Motor neuron (in vitro differentiated cells): ENCODE results near the gene ITGA11. TPM values are rescaled to one million over a fixed set of nuclear protein-coding genes. Genes with fewer than 3 reads are reported as not detected.

Source experiments
- ATAC-seq, 8 experiments: fragments of 200-7000 bp; cut with Tn5 transposase; replicated peaks in 6 of 8; 2 replicates each; pipeline ENCODE4 v1.8.0; 2021; ENCODE audit warnings: mild to moderate bottlenecking in 8 of 8, moderate library complexity in 8 of 8
- H3K27ac ChIP-seq, 2 donors: fragments of 250-450 bp; sonication (Bioruptor Pico); 2 replicates each; pipeline ENCODE4 v1.9.0; 2021; ENCODE audit warnings: antibody characterized with exemption in 2 of 2, mild to moderate bottlenecking in 2 of 2, moderate library complexity in 1 of 2
- H3K4me1 ChIP-seq, 2 donors: fragments of 250-450 bp; sonication (Bioruptor Pico); replicated peaks in 1 of 2; 2 replicates each; pipeline ENCODE4 v1.6.1; 2021; ENCODE audit warnings: antibody characterized with exemption in 2 of 2, mild to moderate bottlenecking in 2 of 2, moderate library complexity in 1 of 2
- H3K4me3 ChIP-seq, 5 donors: fragments of 250-450 bp; sonication (Bioruptor Pico); 2 replicates each; pipeline ENCODE4 v1.9.0; 2021; ENCODE audit warnings: antibody characterized with exemption in 5 of 5, mild to moderate bottlenecking in 5 of 5, moderate library complexity in 4 of 5
- WGBS, 10 experiments: fragments of 450-650 bp; shearing (Covaris generic); methylation state at CpG; one replicate each; pipeline ENCODE4 v1.0.0; 2022; 5-methylcytosine and 5-hydroxymethylcytosine counted together
- in situ Hi-C, 9 experiments: fragments of 400-800 bp; cut with MboI; loops; one replicate each; pipeline ENCODE4 v1.15.0; 2021; ENCODE audit warnings: low sequenced_read_pairs in 9 of 9, low pct_unique_long_range_greater_than_20kb in 2 of 9; ENCODE audit not compliant: unreplicated experiment in 9 of 9
- total RNA-seq, 8 experiments: library from RNA; unstranded; fragments of 300-600 nt; gene quantifications; 2 replicates each; pipeline versions ENCODE4 v1.2.3 to v1.2.4, GENCODE V29; 2022

ITGA11 gene
- total RNA-seq, 8 experiments from 2014 or later, result 0.27 to 35.0 (median 0.78) TPM

DNA sequence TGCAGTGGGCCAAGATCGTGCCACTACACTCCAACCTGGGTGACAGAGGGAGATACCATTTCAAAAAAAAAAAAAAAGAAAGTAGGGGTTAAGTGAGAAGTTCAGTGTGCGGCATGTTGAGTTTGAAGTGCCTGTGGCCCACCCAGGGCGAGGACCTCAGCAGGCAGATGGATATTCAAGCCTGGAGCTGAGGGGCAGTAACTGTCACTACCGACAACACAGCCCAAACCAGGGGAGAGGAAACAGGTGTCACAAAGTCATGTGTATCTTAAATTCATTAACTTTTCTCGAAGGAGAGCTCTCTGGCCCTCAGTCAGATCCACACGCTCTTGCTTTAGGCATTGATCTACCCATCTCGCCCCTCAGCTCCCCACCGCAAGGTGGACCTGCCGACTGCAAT, 109.2 kb downstream of the ITGA11 start:
- WGBS, 10 experiments, result 26 to 100% (median 79%) methylated on average over 1 to 6 of the region's 9 CpGs; no CpG with 5 or more reads in 4 of the 10 experiments
- in situ Hi-C loops, result loop anchor here in 2 of 9 experiments (25.0 kb wide), 1 partner anchor 215 kb away; no protein-coding TSS in a partner anchor

GRCh38 chr15:68321229-68321628, 110.7 kb downstream of the ITGA11 start:
- H3K4me3 ChIP-seq, result no peak overlapping the region
- no peak for ATAC-seq
- no peak overlapping the region for H3K27ac ChIP-seq
- 47 to 100% (median 80%) methylated on average over 1 to 2 of the region's 7 CpGs; no CpG with 5 or more reads in 7 of the 10 experiments for WGBS, 10 experiments
- H3K4me1 ChIP-seq, result no peaks in the 10 kb centered on the region
- in situ Hi-C loops, result loop anchor here in 2 of 9 experiments (25.0 kb wide), 1 partner anchor 216 kb away; no protein-coding TSS in a partner anchor

More for the DNA sequence above, 109.2 kb downstream of the ITGA11 start:
- no peak overlapping the region for H3K27ac ChIP-seq
- no peak overlapping the region for H3K4me3 ChIP-seq
- no peaks in the 10 kb centered on the region for H3K4me1 ChIP-seq
- no peak for ATAC-seq

- 50 to 100% (median 93%) methylated on average over 2 to 6 of the region's 12 CpGs; no CpG with 5 or more reads in 5 of the 10 experiments for WGBS, 10 experiments
Measured at GRCh38 chr15:68319997-68320396, 112.0 kb downstream of the ITGA11 start.

GRCh38 chr15:68318931-68319909, 112.7 kb downstream of the ITGA11 start:
- 61 to 100% (median 93%) methylated on average over 1 to 10 of the region's 18 CpGs; no CpG with 5 or more reads in 1 of the 10 experiments for WGBS, 10 experiments
- in situ Hi-C loops, result loop anchor here in 2 of 9 experiments (25.0 kb wide), 1 partner anchor 218 kb away; no protein-coding TSS in a partner anchor

More at GRCh38 chr15:68319997-68320396, 112.0 kb downstream of the ITGA11 start:
- Histone ChIP-seq H3K4me1 (peaks cover 0 to 8% of the 10 kb centered on the region in 2 donors), H3K4me3 (no peak overlapping the region), H3K27ac (no peak overlapping the region)
- no peak for ATAC-seq
- in situ Hi-C loops, result loop anchor here in 2 of 9 experiments (25.0 kb wide), 1 partner anchor 217 kb away; no protein-coding TSS in a partner anchor

GRCh38 chr15:68318008-68318835, 113.7 kb downstream of the ITGA11 start:
- Histone ChIP-seq H3K4me1 (peaks cover 0 to 8% of the 10 kb centered on the region in 2 donors), H3K27ac (no peak overlapping the region), H3K4me3 (no peak overlapping the region)
- in situ Hi-C loops, result loop anchor here in 2 of 9 experiments (25.0 kb wide), 1 partner anchor 219 kb away; no protein-coding TSS in a partner anchor
- whole genome bisulfite sequencing, 10 experiments, result 40 to 100% (median 83%) methylated on average over 1 to 2 of the region's 6 CpGs; no CpG with 5 or more reads in 5 of the 10 experiments
- no peak for ATAC-seq

More at GRCh38 chr15:68318931-68319909, 112.7 kb downstream of the ITGA11 start:
- ATAC-seq, result no peak
- no peak overlapping the region for H3K4me3 ChIP-seq
- H3K4me1 ChIP-seq, result peaks cover 0 to 8% of the 10 kb centered on the region in 2 donors
- no peak overlapping the region for H3K27ac ChIP-seq

- 50 to 94% (median 67%) methylated on average over 2 to 5 of the region's 16 CpGs; no CpG with 5 or more reads in 6 of the 10 experiments for WGBS, 10 experiments
- H3K4me1 ChIP-seq, result peaks cover 0 to 8% of the 10 kb centered on the region in 2 donors
- in situ Hi-C loops, result loop anchor here in 2 of 9 experiments (25.0 kb wide), 1 partner anchor 220 kb away; no protein-coding TSS in a partner anchor
Measured at GRCh38 chr15:68317281-68318007, 114.5 kb downstream of the ITGA11 start.

DNA sequence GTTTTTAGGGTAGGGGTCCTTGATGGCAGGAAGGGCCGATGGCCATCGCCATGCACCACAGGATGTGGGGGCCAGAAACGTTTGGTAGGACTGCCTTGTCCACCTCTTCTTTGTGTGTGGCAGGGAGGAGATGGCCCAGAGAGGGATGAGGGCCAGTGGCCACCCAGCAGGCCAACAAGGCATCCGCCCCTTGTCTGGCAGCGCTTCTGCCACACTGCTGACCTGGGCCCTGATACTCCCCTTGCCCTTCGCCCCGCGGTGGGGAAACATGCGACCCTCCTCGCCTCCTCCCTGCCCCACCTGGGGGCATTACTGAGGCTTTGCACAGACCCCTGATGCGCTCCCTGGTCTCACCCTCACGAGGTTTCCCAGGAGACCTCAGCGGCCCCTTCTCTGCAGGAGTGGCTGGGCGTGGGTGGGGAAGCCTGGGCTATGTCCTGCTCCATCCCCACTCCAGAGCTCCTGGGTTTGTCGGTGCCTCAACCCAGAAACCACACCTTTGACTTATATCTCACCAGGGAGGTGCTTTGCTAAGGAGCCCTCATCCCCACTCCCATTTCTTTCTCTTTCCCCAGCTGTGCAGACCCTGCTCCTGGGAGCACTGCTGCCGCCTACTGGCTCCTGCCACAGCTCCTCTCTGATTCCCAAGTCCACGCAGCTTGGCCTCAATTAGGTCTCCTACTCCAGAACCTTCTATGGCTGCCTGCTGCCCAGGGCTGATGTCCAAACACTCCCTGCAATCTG, 115.7 kb downstream of the ITGA11 start:
- ATAC-seq, result peak in 6 of 8 experiments; percentile 37 to 55 (median 51)
- 59 to 80% (median 71%) methylated on average over 2 to 5 of the region's 17 CpGs; no CpG with 5 or more reads in 5 of the 10 experiments for WGBS, 10 experiments
- H3K4me1 ChIP-seq, result peaks cover 0 to 8% of the 10 kb centered on the region in 2 donors
- in situ Hi-C loops, result loop anchor here in 2 of 9 experiments (25.0 kb wide), 1 partner anchor 221 kb away; no protein-coding TSS in a partner anchor
- no peak overlapping the region for H3K27ac ChIP-seq
- H3K4me3 ChIP-seq, result no peak overlapping the region

More at GRCh38 chr15:68317281-68318007, 114.5 kb downstream of the ITGA11 start:
- Histone ChIP-seq H3K27ac (no peak overlapping the region), H3K4me3 (no peak overlapping the region)
- ATAC-seq, result no peak

DNA sequence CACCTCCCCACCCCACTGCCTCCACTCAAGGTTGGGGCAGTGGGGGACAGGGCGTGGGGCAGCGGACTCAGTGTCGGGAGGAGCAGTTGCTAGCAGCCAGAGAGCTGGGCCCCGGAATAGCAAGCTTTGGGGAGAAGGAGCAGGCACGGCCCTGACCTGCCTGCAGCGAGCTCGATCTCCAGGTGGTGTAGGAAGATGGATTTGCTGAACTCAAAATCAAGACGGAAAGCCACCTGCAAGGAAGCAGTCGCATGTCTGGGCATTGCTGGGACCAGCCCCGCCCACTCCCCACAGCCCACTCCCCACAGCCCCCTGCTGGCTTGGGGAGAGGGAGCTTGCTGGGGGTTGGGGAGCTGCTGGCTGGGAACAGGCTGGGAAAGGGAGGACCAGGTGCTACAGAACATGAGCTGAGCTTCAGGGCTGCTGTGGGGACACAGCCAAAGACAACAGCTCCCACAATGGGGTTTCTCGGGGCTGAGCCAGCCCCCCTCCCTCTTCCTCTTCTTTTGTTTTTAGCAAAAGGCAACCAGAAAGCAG, 116.4 kb downstream of the ITGA11 start:
- peak in 3 of 8 experiments; percentile 27 to 55 (median 45) for ATAC-seq
- Histone ChIP-seq H3K4me1 (peaks cover 0 to 8% of the 10 kb centered on the region in 2 donors), H3K4me3 (no peak overlapping the region), H3K27ac (no peak overlapping the region)
- WGBS, 10 experiments, result 14 to 100% (median 60%) methylated on average over 1 of the region's 11 CpGs; no CpG with 5 or more reads in 7 of the 10 experiments
- in situ Hi-C loops, result loop anchor here in 2 of 9 experiments (25.0 kb wide), 1 partner anchor 222 kb away; no protein-coding TSS in a partner anchor

DNA sequence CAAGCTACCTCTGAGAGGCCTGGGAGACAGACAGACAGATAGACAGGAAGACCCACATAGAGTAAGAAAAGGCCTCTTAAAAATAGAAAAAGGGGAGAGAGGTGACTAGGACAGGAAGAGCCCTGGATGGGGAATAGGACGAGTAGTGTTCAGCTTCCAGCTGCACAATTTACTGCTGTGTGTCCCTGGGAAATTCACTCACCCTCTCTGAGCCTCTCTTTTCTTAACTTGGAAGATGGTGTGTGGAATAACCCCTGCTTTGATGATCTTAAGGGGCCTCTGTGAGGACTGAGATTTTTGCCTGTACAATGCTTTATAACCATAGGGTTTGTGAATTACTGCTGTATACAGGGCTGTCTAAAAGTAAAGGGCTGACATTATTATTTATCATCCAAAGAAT, 116.9 kb downstream of the ITGA11 start:
- in situ Hi-C loops, result loop anchor here in 2 of 9 experiments (25.0 kb wide), 1 partner anchor 222 kb away; no protein-coding TSS in a partner anchor
- H3K4me3 ChIP-seq, result no peak overlapping the region
- no peak for ATAC-seq
- no peak overlapping the region for H3K27ac ChIP-seq
- peaks cover 0 to 8% of the 10 kb centered on the region in 2 donors for H3K4me1 ChIP-seq
- WGBS, 10 experiments, result 20 to 100% (median 71%) methylated on average over 1 of the region's 1 CpG; no CpG with 5 or more reads in 2 of the 10 experiments

DNA sequence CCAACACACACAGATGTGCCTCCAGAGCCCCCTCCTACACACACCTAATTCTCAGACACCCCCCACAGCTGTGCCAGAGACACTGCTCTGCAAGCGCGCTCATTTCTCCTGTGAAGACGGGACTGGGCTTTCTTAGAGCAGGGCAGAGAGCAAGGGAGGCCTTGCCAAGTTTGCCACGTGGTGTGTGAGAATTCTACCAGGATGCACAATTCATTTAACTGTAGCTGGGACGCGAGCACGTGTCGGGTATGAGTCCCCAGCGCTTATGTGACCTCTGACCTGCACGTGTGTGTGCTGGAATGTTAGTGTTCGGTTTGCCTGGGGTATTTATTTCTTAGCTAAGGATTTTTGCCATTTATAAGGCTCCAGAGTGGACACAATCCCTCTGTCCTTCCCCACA, 117.4 kb downstream of the ITGA11 start:
- 73 to 93% (median 77%) methylated on average over 3 to 7 of the region's 11 CpGs; no CpG with 5 or more reads in 7 of the 10 experiments for WGBS, 10 experiments
- Histone ChIP-seq H3K4me1 (peaks cover 0 to 8% of the 10 kb centered on the region in 2 donors), H3K27ac (no peak overlapping the region), H3K4me3 (no peak overlapping the region)
- in situ Hi-C loops, result loop anchor here in 2 of 9 experiments (25.0 kb wide), 1 partner anchor 223 kb away; no protein-coding TSS in a partner anchor
- ATAC-seq, result no peak
